ENCODE data around the gene SLC2A11. TPM values are rescaled to one million over a fixed set of nuclear protein-coding genes. Genes with fewer than 3 reads are reported as not detected.

SLC2A11 gene
- polyA plus RNA-seq, 6 donors from 2014 or later, result 7.0 to 15.9 (median 10.9) TPM

- Mint-ChIP-seq H3K27me3 (no peaks in the 10 kb centered on the region), H3K9me3 (no peaks in the 10 kb centered on the region), H3K4me1 (peaks cover 45 to 66% (median 65%) of the 10 kb centered on the region in 3 donors), H3K27ac (peak overlapping the region in 4 of 6 donors; percentile 12 to 88 (median 68)), H3K36me3 (peaks cover 13 to 19% of the 10 kb centered on the region in 2 donors), H3K4me3 (no peak overlapping the region)
- ATAC-seq (ENCODE audit: low read depth in 2 of 2) (no peak), DNase-seq (no peak)
Measured at GRCh38 chr22:23826510-23827350, 30.9 kb upstream of the SLC2A11 start.

GRCh38 chr22:23827351-23827995 lies 30.2 kb upstream of the SLC2A11 start:
- DNase-seq, result no peak
- H3K27ac Mint-ChIP-seq, result peak overlapping the region in 3 of 6 donors; percentile 39 to 54 (median 45)
- no peak for ATAC-seq (ENCODE audit: low read depth in 2 of 2)
- H3K4me3 Mint-ChIP-seq, result no peak overlapping the region
- H3K36me3 Mint-ChIP-seq, result peaks cover 13 to 17% of the 10 kb centered on the region in 2 donors
- H3K27me3 Mint-ChIP-seq, result no peaks in the 10 kb centered on the region
- no peaks in the 10 kb centered on the region for H3K9me3 Mint-ChIP-seq
- peaks cover 43 to 67% (median 60%) of the 10 kb centered on the region in 3 donors for H3K4me1 Mint-ChIP-seq

GRCh38 chr22:23828800-23829680 lies 28.6 kb upstream of the SLC2A11 start:
- peaks cover 8 to 13% of the 10 kb centered on the region in 2 donors for H3K36me3 Mint-ChIP-seq
- H3K27ac Mint-ChIP-seq, result peak overlapping the region in 5 of 6 donors; percentile 64 to 88 (median 73)
- no peak for ATAC-seq (ENCODE audit: low read depth in 2 of 2)
- H3K9me3 Mint-ChIP-seq, result no peaks in the 10 kb centered on the region
- no peak for DNase-seq
- H3K4me3 Mint-ChIP-seq, result peak overlapping the region in 1 of 8 donors; percentile 7
- H3K27me3 Mint-ChIP-seq, result no peaks in the 10 kb centered on the region
- H3K4me1 Mint-ChIP-seq, result peaks cover 31 to 52% (median 49%) of the 10 kb centered on the region in 3 donors

GRCh38 chr22:23829845-23830372 lies 27.8 kb upstream of the SLC2A11 start:
- Mint-ChIP-seq H3K27me3 (no peaks in the 10 kb centered on the region), H3K36me3 (peaks cover 8 to 13% of the 10 kb centered on the region in 2 donors), H3K9me3 (no peaks in the 10 kb centered on the region), H3K4me3 (no peak overlapping the region), H3K27ac (peak overlapping the region in 3 of 6 donors; percentile 65 to 75 (median 67)), H3K4me1 (peaks cover 25 to 49% (median 49%) of the 10 kb centered on the region in 3 donors)
- ATAC-seq (ENCODE audit: low read depth in 2 of 2) (no peak), DNase-seq (no peak)

- H3K27ac Mint-ChIP-seq, result peak overlapping the region in 3 of 6 donors; percentile 63 to 81 (median 65)
- H3K36me3 Mint-ChIP-seq, result peaks cover 13 to 16% of the 10 kb centered on the region in 2 donors
Measured at GRCh38 chr22:23831261-23831660, 26.4 kb upstream of the SLC2A11 start.

GRCh38 chr22:23831781-23832180 lies 25.9 kb upstream of the SLC2A11 start:
- DNase-seq, result no peak
- H3K9me3 Mint-ChIP-seq, result no peaks in the 10 kb centered on the region
- H3K36me3 Mint-ChIP-seq, result peaks cover 13 to 16% of the 10 kb centered on the region in 2 donors
- no peak for ATAC-seq (ENCODE audit: low read depth in 2 of 2)
- peak overlapping the region in 2 of 6 donors; percentile 67 to 81 for H3K27ac Mint-ChIP-seq
- H3K27me3 Mint-ChIP-seq, result no peaks in the 10 kb centered on the region
- H3K4me3 Mint-ChIP-seq, result no peak overlapping the region
- peaks cover 33 to 52% (median 52%) of the 10 kb centered on the region in 3 donors for H3K4me1 Mint-ChIP-seq

More at GRCh38 chr22:23831261-23831660, 26.4 kb upstream of the SLC2A11 start:
- no peak for DNase-seq
- Mint-ChIP-seq H3K27me3 (no peaks in the 10 kb centered on the region), H3K9me3 (no peaks in the 10 kb centered on the region), H3K4me1 (peaks cover 28 to 52% (median 50%) of the 10 kb centered on the region in 3 donors), H3K4me3 (peak overlapping the region in 1 of 8 donors; percentile 6)
- ATAC-seq (ENCODE audit: low read depth in 2 of 2), result no peak

- peaks cover 38 to 55% (median 55%) of the 10 kb centered on the region in 3 donors for H3K4me1 Mint-ChIP-seq
- peak overlapping the region in 1 of 8 donors; percentile 41 for H3K4me3 Mint-ChIP-seq
- H3K27me3 Mint-ChIP-seq, result no peaks in the 10 kb centered on the region
- DNase-seq (no peak), ATAC-seq (ENCODE audit: low read depth in 2 of 2) (no peak)
- H3K27ac Mint-ChIP-seq, result peak overlapping the region in 4 of 6 donors; percentile 22 to 81 (median 73)
- peaks cover 13 to 16% of the 10 kb centered on the region in 2 donors for H3K36me3 Mint-ChIP-seq
- H3K9me3 Mint-ChIP-seq, result no peaks in the 10 kb centered on the region
Measured at GRCh38 chr22:23832226-23833016, 25.3 kb upstream of the SLC2A11 start.

- Mint-ChIP-seq H3K36me3 (peaks cover 13 to 16% of the 10 kb centered on the region in 2 donors), H3K9me3 (no peaks in the 10 kb centered on the region)
- no peak for DNase-seq
Measured at GRCh38 chr22:23833017-23833751, 24.5 kb upstream of the SLC2A11 start.

GRCh38 chr22:23833911-23834317 lies 23.8 kb upstream of the SLC2A11 start:
- no peaks in the 10 kb centered on the region for H3K27me3 Mint-ChIP-seq
- no peaks in the 10 kb centered on the region for H3K9me3 Mint-ChIP-seq
- peaks cover 44 to 60% (median 57%) of the 10 kb centered on the region in 3 donors for H3K4me1 Mint-ChIP-seq
- ATAC-seq (ENCODE audit: low read depth in 2 of 2) (no peak), DNase-seq (no peak)
- H3K4me3 Mint-ChIP-seq, result no peak overlapping the region
- peak overlapping the region in 3 of 6 donors; percentile 42 to 96 (median 81) for H3K27ac Mint-ChIP-seq
- H3K36me3 Mint-ChIP-seq, result peaks cover 10 to 11% of the 10 kb centered on the region in 2 donors

More at GRCh38 chr22:23833017-23833751, 24.5 kb upstream of the SLC2A11 start:
- H3K27ac Mint-ChIP-seq, result peak overlapping the region in 2 of 6 donors; percentile 22 to 57
- H3K27me3 Mint-ChIP-seq, result no peaks in the 10 kb centered on the region
- no peak overlapping the region for H3K4me3 Mint-ChIP-seq
- peaks cover 45 to 60% (median 60%) of the 10 kb centered on the region in 3 donors for H3K4me1 Mint-ChIP-seq
- ATAC-seq (ENCODE audit: low read depth in 2 of 2), result no peak

GRCh38 chr22:23834406-23834792 lies 23.3 kb upstream of the SLC2A11 start:
- peaks cover 8 to 9% of the 10 kb centered on the region in 2 donors for H3K36me3 Mint-ChIP-seq
- no peak for DNase-seq
- H3K27ac Mint-ChIP-seq, result peak overlapping the region in 2 of 6 donors; percentile 96 to 99
- no peaks in the 10 kb centered on the region for H3K9me3 Mint-ChIP-seq
- no peak for ATAC-seq (ENCODE audit: low read depth in 2 of 2)
- H3K4me3 Mint-ChIP-seq, result no peak overlapping the region
- H3K27me3 Mint-ChIP-seq, result no peaks in the 10 kb centered on the region
- peaks cover 44 to 60% (median 56%) of the 10 kb centered on the region in 3 donors for H3K4me1 Mint-ChIP-seq

GRCh38 chr22:23834793-23835483 lies 22.7 kb upstream of the SLC2A11 start:
- H3K27me3 Mint-ChIP-seq, result no peaks in the 10 kb centered on the region
- peaks cover 44 to 60% (median 56%) of the 10 kb centered on the region in 3 donors for H3K4me1 Mint-ChIP-seq
- ATAC-seq (ENCODE audit: low read depth in 2 of 2), result no peak
- H3K4me3 Mint-ChIP-seq, result peak overlapping the region in 1 of 8 donors; percentile 72
- H3K27ac Mint-ChIP-seq, result peak overlapping the region; percentile 21 to 100 (median 96)
- no peaks in the 10 kb centered on the region for H3K9me3 Mint-ChIP-seq
- DNase-seq, result no peak
- peaks cover 8 to 9% of the 10 kb centered on the region in 2 donors for H3K36me3 Mint-ChIP-seq

Data from naive B cell (primary cell).